Measurements from ENCODE around the gene ETHE1.

Gene ETHE1

DNA sequence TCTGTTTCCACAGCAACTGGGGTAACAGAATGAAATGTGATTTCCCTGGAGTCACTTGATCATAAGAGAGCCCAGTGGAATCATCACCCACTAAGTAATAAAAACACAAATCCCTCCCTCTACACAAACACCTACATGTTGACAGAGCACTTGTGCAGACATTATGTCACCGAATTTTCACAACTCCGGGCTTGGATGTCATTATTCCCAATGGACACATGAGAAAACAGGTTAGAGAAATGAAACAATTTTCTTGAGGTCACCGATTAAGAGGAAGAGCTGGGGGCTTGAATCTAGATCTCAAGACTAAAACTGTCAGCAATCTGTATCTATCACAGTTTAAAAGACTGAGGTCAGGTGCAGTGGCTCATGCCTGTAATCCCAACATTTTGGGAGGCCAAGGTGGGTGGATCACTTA is 45.2 kb upstream of the ETHE1 start:
- no peak overlapping the region for H3K4me2 ChIP-seq (ENCODE audit: low read length)
- H2BK5ac ChIP-seq (ENCODE audit: low read length): no peak overlapping the region
- no peak overlapping the region for H4K5ac ChIP-seq (ENCODE audit: low read length)
- H3K27me3 ChIP-seq (ENCODE audit: insufficient read depth, low read length, poor library complexity): no peaks in the 10 kb centered on the region
- H3K27ac ChIP-seq (ENCODE audit: low read depth, low read length): no peak overlapping the region
- H2BK15ac ChIP-seq (replicated peaks; ENCODE audit: low read depth): no peak overlapping the region
- H3K4me1 ChIP-seq (ENCODE audit: control insufficient read depth, low read depth, low read length): peaks cover 4% of the 10 kb centered on the region
- no peaks in the 10 kb centered on the region for H3K79me2 ChIP-seq (ENCODE audit: control insufficient read depth, insufficient read depth, low read length)
- no peak overlapping the region for H3K56ac ChIP-seq (ENCODE audit: low read length)
- H3K18ac ChIP-seq (ENCODE audit: low read length): no peak overlapping the region
- no peaks in the 10 kb centered on the region for H3K36me3 ChIP-seq (ENCODE audit: control insufficient read depth, insufficient read depth, low read length)
- no peak overlapping the region for H3K9ac ChIP-seq (ENCODE audit: low read length)
- H3K4me3 ChIP-seq (ENCODE audit: low read length): no peak overlapping the region
- H4K8ac ChIP-seq (ENCODE audit: low read depth, low read length): no peak overlapping the region
- peaks cover 7% of the 10 kb centered on the region for H3K79me1 ChIP-seq (ENCODE audit: low read length)
- no peak overlapping the region for H2BK120ac ChIP-seq (ENCODE audit: low read depth, low read length)
- H3K23ac ChIP-seq (ENCODE audit: low read length): no peak overlapping the region
- no peak overlapping the region for H2AK5ac ChIP-seq (ENCODE audit: low read length)
- no peak overlapping the region for H3K4ac ChIP-seq (ENCODE audit: low read depth, low read length)
- DNase-seq: no peak
- no CpG with 5 or more reads among the region's 3 CpGs for whole genome bisulfite sequencing (ENCODE audit: extremely low coverage, insufficient coverage, low lambda C conversion rate)

DNA sequence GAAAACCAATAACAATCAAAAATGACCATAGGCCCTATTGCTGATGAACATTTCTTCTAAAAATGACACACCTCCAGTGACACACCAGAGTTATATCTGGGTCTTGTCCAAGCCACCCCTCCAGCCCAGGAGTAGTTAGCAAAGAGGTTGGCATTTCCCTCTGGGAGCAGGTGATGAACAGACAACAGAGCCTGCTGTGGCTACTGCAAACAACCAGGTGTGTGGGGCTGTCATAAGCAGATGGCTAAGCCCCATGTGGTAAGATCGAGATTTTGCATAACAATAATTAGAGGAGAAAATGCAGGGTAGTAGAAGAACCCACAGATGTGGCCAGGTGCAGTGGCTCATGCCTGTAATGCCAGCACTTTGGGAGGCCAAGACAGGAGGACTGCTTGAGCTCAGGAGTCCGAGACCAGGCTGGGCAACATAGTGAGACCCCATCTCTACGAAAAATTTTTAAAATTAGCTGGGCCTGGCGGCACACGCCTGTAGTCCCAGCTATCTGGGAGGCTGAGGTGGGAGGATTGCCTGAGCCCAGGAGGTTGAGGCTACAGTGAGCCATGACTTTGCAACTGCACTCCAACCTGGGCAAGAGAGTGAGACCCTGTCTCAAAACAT is 43.3 kb upstream of the ETHE1 start:
- no peak overlapping the region for H2BK120ac ChIP-seq (ENCODE audit: low read depth, low read length)
- no peak overlapping the region for H3K18ac ChIP-seq (ENCODE audit: low read length)
- H3K36me3 ChIP-seq (ENCODE audit: control insufficient read depth, insufficient read depth, low read length): no peaks in the 10 kb centered on the region
- no peak overlapping the region for H4K8ac ChIP-seq (ENCODE audit: low read depth, low read length)
- no peak overlapping the region for H3K4me3 ChIP-seq (ENCODE audit: low read length)
- peaks cover 7% of the 10 kb centered on the region for H3K79me1 ChIP-seq (ENCODE audit: low read length)
- no peak overlapping the region for H4K5ac ChIP-seq (ENCODE audit: low read length)
- H3K27ac ChIP-seq (ENCODE audit: low read depth, low read length): no peak overlapping the region
- H2AK5ac ChIP-seq (ENCODE audit: low read length): no peak overlapping the region
- H3K9ac ChIP-seq (ENCODE audit: low read length): no peak overlapping the region
- no peaks in the 10 kb centered on the region for H3K4me1 ChIP-seq (ENCODE audit: control insufficient read depth, low read depth, low read length)
- H2BK15ac ChIP-seq (replicated peaks; ENCODE audit: low read depth): no peak overlapping the region
- no peak overlapping the region for H3K4me2 ChIP-seq (ENCODE audit: low read length)
- H3K56ac ChIP-seq (ENCODE audit: low read length): no peak overlapping the region
- H2BK5ac ChIP-seq (ENCODE audit: low read length): no peak overlapping the region
- H3K79me2 ChIP-seq (ENCODE audit: control insufficient read depth, insufficient read depth, low read length): no peaks in the 10 kb centered on the region
- H3K27me3 ChIP-seq (ENCODE audit: insufficient read depth, low read length, poor library complexity): no peaks in the 10 kb centered on the region
- DNase-seq: no peak
- H3K4ac ChIP-seq (ENCODE audit: low read depth, low read length): no peak overlapping the region
- no peak overlapping the region for H3K23ac ChIP-seq (ENCODE audit: low read length)
- WGBS (ENCODE audit: extremely low coverage, insufficient coverage, low lambda C conversion rate): no CpG with 5 or more reads among the region's 5 CpGs

GRCh38 chr19:43569657-43570056 is 42.7 kb upstream of the ETHE1 start:
- no peak overlapping the region for H3K4ac ChIP-seq (ENCODE audit: low read depth, low read length)
- H3K27ac ChIP-seq (ENCODE audit: low read depth, low read length): no peak overlapping the region
- no peak overlapping the region for H3K23ac ChIP-seq (ENCODE audit: low read length)
- no peak overlapping the region for H3K18ac ChIP-seq (ENCODE audit: low read length)
- DNase-seq: no peak
- no peak overlapping the region for H3K4me3 ChIP-seq (ENCODE audit: low read length)
- H3K4me2 ChIP-seq (ENCODE audit: low read length): no peak overlapping the region
- H4K8ac ChIP-seq (ENCODE audit: low read depth, low read length): no peak overlapping the region
- no peak overlapping the region for H3K9ac ChIP-seq (ENCODE audit: low read length)
- H2BK5ac ChIP-seq (ENCODE audit: low read length): no peak overlapping the region
- no peaks in the 10 kb centered on the region for H3K27me3 ChIP-seq (ENCODE audit: insufficient read depth, low read length, poor library complexity)
- no peak overlapping the region for H2BK15ac ChIP-seq (replicated peaks; ENCODE audit: low read depth)
- no peak overlapping the region for H2BK120ac ChIP-seq (ENCODE audit: low read depth, low read length)
- no CpG with 5 or more reads among the region's 5 CpGs for WGBS (ENCODE audit: extremely low coverage, insufficient coverage, low lambda C conversion rate)
- H3K4me1 ChIP-seq (ENCODE audit: control insufficient read depth, low read depth, low read length): no peaks in the 10 kb centered on the region
- no peak overlapping the region for H2AK5ac ChIP-seq (ENCODE audit: low read length)
- no peak overlapping the region for H3K56ac ChIP-seq (ENCODE audit: low read length)
- no peaks in the 10 kb centered on the region for H3K36me3 ChIP-seq (ENCODE audit: control insufficient read depth, insufficient read depth, low read length)
- no peak overlapping the region for H4K5ac ChIP-seq (ENCODE audit: low read length)
- no peaks in the 10 kb centered on the region for H3K79me2 ChIP-seq (ENCODE audit: control insufficient read depth, insufficient read depth, low read length)
- peaks cover 3% of the 10 kb centered on the region for H3K79me1 ChIP-seq (ENCODE audit: low read length)

DNA sequence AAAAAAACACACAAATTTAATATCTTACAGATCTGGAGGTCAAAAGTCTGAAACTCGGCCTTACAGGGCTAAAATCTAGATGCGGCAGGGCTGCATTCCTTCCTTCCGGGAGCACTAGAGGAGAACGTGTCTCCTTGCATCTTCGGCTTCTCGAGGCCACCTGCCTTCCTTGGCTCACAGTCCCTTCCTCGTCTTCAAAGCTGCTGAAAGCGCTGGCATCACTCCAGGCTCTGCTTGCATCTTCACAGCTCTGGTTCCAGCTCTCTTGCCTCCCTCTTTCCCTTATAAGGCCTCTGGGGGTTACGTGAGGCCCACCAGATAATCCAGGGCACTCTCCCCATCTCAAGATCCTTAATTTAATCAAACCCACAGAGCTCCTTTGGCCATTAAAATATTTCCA is 37.8 kb upstream of the ETHE1 start:
- H2BK5ac ChIP-seq (ENCODE audit: low read length): no peak overlapping the region
- no peak overlapping the region for H2AK5ac ChIP-seq (ENCODE audit: low read length)
- DNase-seq: no peak
- no peaks in the 10 kb centered on the region for H3K79me1 ChIP-seq (ENCODE audit: low read length)
- no peak overlapping the region for H3K9ac ChIP-seq (ENCODE audit: low read length)
- no peaks in the 10 kb centered on the region for H3K4me1 ChIP-seq (ENCODE audit: control insufficient read depth, low read depth, low read length)
- no peak overlapping the region for H4K5ac ChIP-seq (ENCODE audit: low read length)
- H3K4ac ChIP-seq (ENCODE audit: low read depth, low read length): no peak overlapping the region
- H3K4me3 ChIP-seq (ENCODE audit: low read length): no peak overlapping the region
- no peak overlapping the region for H2BK120ac ChIP-seq (ENCODE audit: low read depth, low read length)
- WGBS (ENCODE audit: extremely low coverage, insufficient coverage, low lambda C conversion rate): no CpG with 5 or more reads among the region's 9 CpGs
- H2BK15ac ChIP-seq (replicated peaks; ENCODE audit: low read depth): no peak overlapping the region
- peaks cover 1% of the 10 kb centered on the region for H3K36me3 ChIP-seq (ENCODE audit: control insufficient read depth, insufficient read depth, low read length)
- no peak overlapping the region for H4K8ac ChIP-seq (ENCODE audit: low read depth, low read length)
- H3K56ac ChIP-seq (ENCODE audit: low read length): no peak overlapping the region
- H3K23ac ChIP-seq (ENCODE audit: low read length): no peak overlapping the region
- H3K18ac ChIP-seq (ENCODE audit: low read length): no peak overlapping the region
- H3K27ac ChIP-seq (ENCODE audit: low read depth, low read length): no peak overlapping the region
- no peaks in the 10 kb centered on the region for H3K27me3 ChIP-seq (ENCODE audit: insufficient read depth, low read length, poor library complexity)
- H3K79me2 ChIP-seq (ENCODE audit: control insufficient read depth, insufficient read depth, low read length): no peaks in the 10 kb centered on the region
- H3K4me2 ChIP-seq (ENCODE audit: low read length): no peak overlapping the region

DNA sequence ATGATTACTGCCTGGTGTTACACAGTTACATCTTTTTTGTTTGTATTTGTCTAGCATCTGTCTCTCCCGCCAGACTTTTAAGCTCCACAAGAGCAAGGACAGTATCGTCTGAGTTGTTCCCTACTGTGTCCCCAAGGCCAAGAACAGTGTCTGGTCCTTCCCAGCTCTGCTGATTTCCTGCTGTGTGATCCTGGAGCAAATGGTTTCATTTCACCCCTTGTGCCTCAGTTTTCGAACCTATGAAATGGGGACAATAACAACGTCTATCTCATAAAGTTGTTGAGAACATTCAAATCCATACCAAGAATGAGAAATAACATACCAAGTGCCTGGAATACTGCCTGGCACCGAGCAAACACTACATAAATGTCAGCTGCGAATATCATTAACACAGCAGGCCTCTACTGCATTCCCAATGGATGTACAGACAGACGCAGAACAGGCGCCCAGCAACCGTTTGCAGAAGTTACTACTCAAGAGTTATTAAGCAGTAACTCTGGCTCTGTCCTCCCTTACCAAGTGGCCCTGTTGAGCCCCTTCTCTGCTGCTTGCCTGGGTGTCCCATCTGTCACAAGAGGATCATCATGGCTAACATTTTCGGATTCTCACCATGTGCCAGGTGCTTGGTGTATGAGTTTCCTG is 36.9 kb upstream of the ETHE1 start:
- Histone ChIP-seq H3K27me3 (ENCODE audit: insufficient read depth, low read length, poor library complexity) (no peaks in the 10 kb centered on the region), H3K4me2 (ENCODE audit: low read length) (no peak overlapping the region), H2BK120ac (ENCODE audit: low read depth, low read length) (no peak overlapping the region), H3K18ac (ENCODE audit: low read length) (no peak overlapping the region), H3K56ac (ENCODE audit: low read length) (no peak overlapping the region), H3K4ac (ENCODE audit: low read depth, low read length) (no peak overlapping the region), H3K36me3 (ENCODE audit: control insufficient read depth, insufficient read depth, low read length) (peaks cover 1% of the 10 kb centered on the region), H3K4me3 (ENCODE audit: low read length) (no peak overlapping the region), H3K4me1 (ENCODE audit: control insufficient read depth, low read depth, low read length) (no peaks in the 10 kb centered on the region), H4K5ac (ENCODE audit: low read length) (no peak overlapping the region), H3K9ac (ENCODE audit: low read length) (no peak overlapping the region), H2BK15ac (replicated peaks; ENCODE audit: low read depth) (no peak overlapping the region), H3K23ac (ENCODE audit: low read length) (no peak overlapping the region), H2AK5ac (ENCODE audit: low read length) (no peak overlapping the region), H3K79me1 (ENCODE audit: low read length) (no peaks in the 10 kb centered on the region), H2BK5ac (ENCODE audit: low read length) (no peak overlapping the region), H3K27ac (ENCODE audit: low read depth, low read length) (no peak overlapping the region), H4K8ac (ENCODE audit: low read depth, low read length) (no peak overlapping the region), H3K79me2 (ENCODE audit: control insufficient read depth, insufficient read depth, low read length) (no peaks in the 10 kb centered on the region)
- no CpG with 5 or more reads among the region's 10 CpGs for WGBS (ENCODE audit: extremely low coverage, insufficient coverage, low lambda C conversion rate)
- no peak for DNase-seq
